B cell (primary cell): Measurements from ENCODE around the gene SIL1. TPM values are rescaled to one million over a fixed set of nuclear protein-coding genes. Genes with fewer than 3 reads are reported as not detected.

Experiments
- ATAC-seq: fragments of 200-7000 bp; cut with Tn5 transposase; one replicate; pipeline ENCODE4 v1.10.0; 2021; ENCODE audit warnings: low read depth, mild to moderate bottlenecking, moderate number of reproducible peaks, moderate library complexity
- CTCF ChIA-PET: fragments of 350-600 bp; sonication (Branson Sonifier 250); formaldehyde crosslinking; loops from one replicate; lab custom pipeline; 2021; ENCODE audit warnings: antibody characterized with exemption, inconsistent platforms; lab: Charles Lee
- POLR2A ChIA-PET: fragments of 350-600 bp; sonication (Branson Sonifier 250); formaldehyde crosslinking; loops from one replicate; lab custom pipeline; 2021; ENCODE audit warnings: antibody characterized with exemption; lab: Charles Lee
- DNase-seq: peaks from one replicate; pipeline ENCODE4 v3.0.0; 2013
- H2AFZ ChIP-seq: 2 replicates; pipeline ENCODE4 v1.6.1; 2012; ENCODE audit warnings: mild to moderate bottlenecking, low read depth, low read length; ENCODE audit not compliant: insufficient read depth, poor library complexity, severe bottlenecking
- H3K27ac ChIP-seq, 2 donors: 1 replicate in 1 of 2; 2 replicates in 1 of 2; pipeline ENCODE4 v1.5.1; 2012 to 2013; ENCODE audit warnings: low read length in 2 of 2, mild to moderate bottlenecking in 2 of 2, moderate library complexity in 1 of 2
- H3K27me3 ChIP-seq, 4 experiments: fragments of 200-600 bp in 1 of 4; sonication (generic) in 1 of 4; replicated peaks in 1 of 4; 1 replicate in 2 of 4; 2 replicates in 2 of 4; pipeline versions ENCODE4 v1.6.1 to v1.7.0; 2013 to 2016; ENCODE audit warnings: low read length in 3 of 4, mild to moderate bottlenecking in 2 of 4, mixed read lengths in 1 of 4, moderate library complexity in 1 of 4; ENCODE audit not compliant: insufficient read depth in 4 of 4, control insufficient read depth in 3 of 4; ENCODE audit errors: control extremely low read depth in 1 of 4
- H3K36me3 ChIP-seq, 2 experiments: replicated peaks in 1 of 2; 1 replicate in 1 of 2; 2 replicates in 1 of 2; pipeline versions ENCODE4 v1.6.1 to v1.7.1; 2013; ENCODE audit warnings: low read length in 1 of 2; ENCODE audit not compliant: insufficient read depth in 2 of 2, control insufficient read depth in 1 of 2; ENCODE audit errors: control extremely low read depth in 1 of 2, extremely low read depth in 1 of 2
- H3K4me1 ChIP-seq, 2 donors: fragments of 200-600 bp in 1 of 2; sonication (generic) in 1 of 2; 1 replicate in 1 of 2; 2 replicates in 1 of 2; pipeline versions ENCODE4 v1.5.1 to v1.6.1; 2013 to 2017; ENCODE audit warnings: low read length in 2 of 2; ENCODE audit not compliant: control insufficient read depth in 2 of 2, insufficient read depth in 2 of 2
- H3K4me2 ChIP-seq: replicated peaks from 2 replicates; pipeline ENCODE3; 2012; ENCODE audit warnings: mild to moderate bottlenecking, low read depth, low read length; ENCODE audit not compliant: poor library complexity, severe bottlenecking
- H3K4me3 ChIP-seq, 5 experiments: fragments of 200-600 bp in 1 of 5; sonication (generic) in 1 of 5; 1 replicate in 3 of 5; 2 replicates in 2 of 5; pipeline versions ENCODE4 v1.5.1 to v1.7.0; 2011 to 2016; ENCODE audit warnings: low read length in 4 of 5, mild to moderate bottlenecking in 4 of 5, low read depth in 2 of 5, control low read depth in 1 of 5, moderate library complexity in 1 of 5; ENCODE audit not compliant: insufficient read depth in 1 of 5; ENCODE audit errors: control extremely low read depth in 1 of 5, extremely low read depth in 1 of 5
- H3K79me2 ChIP-seq: fragments of 200-600 bp; sonication (generic); one replicate; pipeline ENCODE4 v1.6.0; 2016; ENCODE audit warnings: low read length; ENCODE audit not compliant: control insufficient read depth, insufficient read depth
- H3K9ac ChIP-seq: fragments of 200-600 bp; sonication (generic); 2 replicates; pipeline ENCODE4 v1.6.1; 2017; ENCODE audit warnings: mild to moderate bottlenecking, low read length, moderate library complexity
- H3K9me3 ChIP-seq, 3 donors: one replicate each; pipeline versions ENCODE4 v1.6.1 to v1.7.1; 2013; ENCODE audit warnings: low read length in 2 of 3; ENCODE audit not compliant: control insufficient read depth in 2 of 3, insufficient read depth in 1 of 3; ENCODE audit errors: control extremely low read depth in 1 of 3
- H4K20me1 ChIP-seq: 2 replicates; pipeline ENCODE4 v1.6.0; 2012; ENCODE audit warnings: mild to moderate bottlenecking, low read length; ENCODE audit not compliant: insufficient read depth, control insufficient read depth, poor library complexity, severe bottlenecking
- H3K27ac Mint-ChIP-seq: one replicate; pipeline ENCODE4 v1.8.0; 2021; ENCODE audit warnings: mixed read lengths
- H3K27me3 Mint-ChIP-seq: one replicate; pipeline ENCODE4 v1.8.0; 2021; ENCODE audit warnings: mixed read lengths
- H3K4me1 Mint-ChIP-seq: one replicate; pipeline ENCODE4 v1.8.0; 2021; ENCODE audit warnings: mixed read lengths
- H3K4me3 Mint-ChIP-seq: one replicate; pipeline ENCODE4 v1.8.0; 2021; ENCODE audit warnings: mixed read lengths
- H3K9me3 Mint-ChIP-seq: one replicate; pipeline ENCODE4 v1.8.0; 2022; ENCODE audit warnings: mixed read lengths; ENCODE audit not compliant: insufficient read depth
- EZH2 ChIP-seq: IDR thresholded peaks from 2 replicates; pipeline ENCODE4 v1.6.1; 2012; ENCODE audit warnings: borderline replicate concordance, low read depth, mild to moderate bottlenecking, moderate library complexity, low read length; ENCODE audit not compliant: insufficient read depth, poor library complexity, severe bottlenecking
- WGBS: methylation state at CpG from one replicate; pipeline ENCODE4 v1.1.5; 2013; ENCODE audit warnings: missing lambda C conversion rate; ENCODE audit not compliant: insufficient coverage; 5-methylcytosine and 5-hydroxymethylcytosine counted together
- intact Hi-C: fragments of 100-400 bp; cut with micrococcal nuclease; formaldehyde crosslinking; loops from one replicate; pipeline ENCODE4 v1.10.0; 2022
- polyA plus RNA-seq: library from polyadenylated mRNA; depleted of rRNA; stranded (reverse); fragments of >200 nt; gene quantifications from 2 replicates; pipeline ENCODE4 v1.2.3, GENCODE V29; 2012
- total RNA-seq, 2 donors: library from RNA; stranded (reverse); fragments of 120-200 nt in 1 of 2; gene quantifications; 1 replicate in 1 of 2; 2 replicates in 1 of 2; pipeline versions ENCODE4 v1.2.3 to v1.2.4, GENCODE V29; 2013 to 2022
- TF ChIP-seq, protein P1 (sequence below): fragments of 200-600 bp; IDR thresholded peaks from one replicate; pipeline ENCODE4 v1.8.0; 2022; ENCODE audit warnings: antibody characterized with exemption, mild to moderate bottlenecking

SIL1 gene
- total and polyA plus RNA-seq, 2 donors (not counting 1 experiment from before 2014, with no cell fraction given) = 16.9 to 19.8 TPM

GRCh38 chr5:138937392-138938387 lies 260.5 kb downstream of the SIL1 start:
- Histone ChIP-seq H3K9ac (no peak overlapping the region), H4K20me1 (no peaks in the 10 kb centered on the region), H3K36me3 (peaks cover 0 to 6% of the 10 kb centered on the region in 2 experiments), H3K4me2 (no peak overlapping the region), H3K9me3 (no peaks in the 10 kb centered on the region), H3K27ac (no peak overlapping the region), H3K79me2 (no peaks in the 10 kb centered on the region), H3K27me3 (no peaks in the 10 kb centered on the region), H2AFZ (no peak overlapping the region), H3K4me3 (no peak overlapping the region), H3K4me1 (no peaks in the 10 kb centered on the region)
- WGBS = 96% methylated on average over 25 of the region's 25 CpGs
- intact Hi-C loops = no loop called here
- Mint-ChIP-seq H3K4me3 (no peak overlapping the region), H3K9me3 (no peaks in the 10 kb centered on the region), H3K4me1 (no peaks in the 10 kb centered on the region), H3K27ac (no peak overlapping the region), H3K27me3 (no peaks in the 10 kb centered on the region)
- no peak for DNase-seq
- ChIA-PET CTCF (interaction anchor here (0.7 kb wide), 2 partner anchors 10 to 92 kb away, joined by 3 read pairs; no protein-coding TSS in a partner anchor), POLR2A (no interaction called here)
- TF ChIP-seq, protein P1, sequence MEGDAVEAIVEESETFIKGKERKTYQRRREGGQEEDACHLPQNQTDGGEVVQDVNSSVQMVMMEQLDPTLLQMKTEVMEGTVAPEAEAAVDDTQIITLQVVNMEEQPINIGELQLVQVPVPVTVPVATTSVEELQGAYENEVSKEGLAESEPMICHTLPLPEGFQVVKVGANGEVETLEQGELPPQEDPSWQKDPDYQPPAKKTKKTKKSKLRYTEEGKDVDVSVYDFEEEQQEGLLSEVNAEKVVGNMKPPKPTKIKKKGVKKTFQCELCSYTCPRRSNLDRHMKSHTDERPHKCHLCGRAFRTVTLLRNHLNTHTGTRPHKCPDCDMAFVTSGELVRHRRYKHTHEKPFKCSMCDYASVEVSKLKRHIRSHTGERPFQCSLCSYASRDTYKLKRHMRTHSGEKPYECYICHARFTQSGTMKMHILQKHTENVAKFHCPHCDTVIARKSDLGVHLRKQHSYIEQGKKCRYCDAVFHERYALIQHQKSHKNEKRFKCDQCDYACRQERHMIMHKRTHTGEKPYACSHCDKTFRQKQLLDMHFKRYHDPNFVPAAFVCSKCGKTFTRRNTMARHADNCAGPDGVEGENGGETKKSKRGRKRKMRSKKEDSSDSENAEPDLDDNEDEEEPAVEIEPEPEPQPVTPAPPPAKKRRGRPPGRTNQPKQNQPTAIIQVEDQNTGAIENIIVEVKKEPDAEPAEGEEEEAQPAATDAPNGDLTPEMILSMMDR = no peak
- TF ChIP-seq EZH2 = no peak
- ATAC-seq = no peak

DNA sequence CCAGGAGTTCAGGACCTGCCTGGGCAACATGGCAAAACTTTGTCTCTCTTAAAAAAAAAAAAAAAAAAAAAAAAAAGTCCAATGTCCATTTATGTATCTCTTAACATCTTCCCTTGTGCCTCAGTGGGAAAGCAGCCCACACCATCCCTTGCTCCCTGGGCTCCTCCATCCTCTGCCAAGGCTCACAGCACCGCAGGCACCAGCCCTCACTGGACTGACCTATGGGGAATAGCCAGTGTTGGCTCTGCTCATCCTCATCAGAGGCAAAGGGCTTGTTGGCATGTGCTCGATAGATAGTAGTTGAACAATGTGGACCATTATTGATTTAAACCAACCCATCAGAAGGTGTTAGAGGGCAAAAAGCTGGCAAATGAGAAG lies 261.2 kb downstream of the SIL1 start:
- Histone ChIP-seq H3K9me3 (no peaks in the 10 kb centered on the region), H3K9ac (no peak overlapping the region), H3K27ac (no peak overlapping the region), H3K36me3 (peaks cover 0 to 14% of the 10 kb centered on the region in 2 experiments), H4K20me1 (no peaks in the 10 kb centered on the region), H3K27me3 (no peaks in the 10 kb centered on the region), H2AFZ (no peak overlapping the region), H3K4me1 (no peaks in the 10 kb centered on the region), H3K4me3 (no peak overlapping the region), H3K4me2 (no peak overlapping the region), H3K79me2 (no peaks in the 10 kb centered on the region)
- no peak for DNase-seq
- TF ChIP-seq EZH2 = no peak
- TF ChIP-seq, protein P1 = no peak
- ChIA-PET CTCF (interaction anchor here (0.7 kb wide), 1 partner anchor 9 kb away, joined by 3 read pairs; no protein-coding TSS in a partner anchor), POLR2A (no interaction called here)
- Mint-ChIP-seq H3K27me3 (no peaks in the 10 kb centered on the region), H3K4me3 (no peak overlapping the region), H3K4me1 (no peaks in the 10 kb centered on the region), H3K27ac (no peak overlapping the region), H3K9me3 (no peaks in the 10 kb centered on the region)
- ATAC-seq = no peak
- WGBS = 100% methylated on average over 1 of the region's 2 CpGs
- intact Hi-C loops = no loop called here
